GM18861 (cell line): Measurements from ENCODE around the gene CCDC102B.
"Not testable (repeated sequence)": the region's sequence is repeated elsewhere in the genome, so short reads cannot be mapped to it uniquely, and the experiment has no call there.

ENCODE experiments used
- ATAC-seq: cut with Tn5 transposase; IDR thresholded peaks from one replicate; pipeline ENCODE4 v1.9.1; 2021; ENCODE audit not compliant: unreplicated experiment

CCDC102B gene

DNA sequence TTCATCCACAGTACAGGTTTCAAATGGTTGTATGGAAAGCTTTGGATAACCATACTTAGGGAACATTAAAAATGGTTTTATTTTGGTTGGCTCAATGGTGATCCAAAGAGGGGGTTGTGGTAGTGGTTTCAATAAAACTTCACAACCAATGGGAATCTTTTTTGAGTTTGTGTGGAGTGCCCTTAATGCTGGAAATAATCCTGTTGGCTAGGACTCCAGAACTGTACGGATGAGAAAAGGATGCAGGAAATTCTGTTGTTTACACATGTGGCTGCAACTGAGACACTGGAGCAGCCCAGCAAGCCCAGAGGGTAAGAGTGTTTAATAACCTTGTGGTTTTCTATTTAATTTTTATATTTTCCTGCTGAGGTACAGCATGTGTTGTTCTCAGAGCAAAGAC, at the start of gene CCDC102B:
Gene CCDC102B (plus strand): TSS at position 210 of the 400 bp plus-strand sequence. CDS start 38,684 bp downstream, outside the sequence.
- ATAC-seq, result no peak

- ATAC-seq, result no peak
Measured at GRCh38 chr18:68757126-68757525, 40.8 kb upstream of the CCDC102B start.

- no peak for ATAC-seq
Measured at GRCh38 chr18:68759308-68759707, 38.6 kb upstream of the CCDC102B start.

DNA sequence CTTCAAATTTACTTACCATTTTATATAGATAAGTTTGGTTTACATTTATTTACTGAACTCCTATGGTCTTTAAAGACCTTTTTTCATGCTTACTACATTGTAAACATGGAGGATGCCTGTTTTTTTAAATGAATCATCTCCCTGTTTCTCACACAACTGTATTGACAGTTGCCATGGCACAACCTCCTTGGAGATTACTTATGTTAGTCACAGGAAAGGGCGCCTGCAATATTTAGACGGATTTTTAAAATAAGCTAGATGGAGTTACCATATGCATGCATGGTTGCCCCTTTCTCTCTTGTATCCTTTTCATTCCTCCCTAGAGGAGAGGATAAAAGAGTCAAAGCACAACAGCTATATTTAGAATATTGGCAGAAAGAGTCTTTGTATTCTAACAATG, 34.8 kb upstream of the CCDC102B start:
- ATAC-seq, result no peak

- ATAC-seq, result no peak
Measured at GRCh38 chr18:68764016-68764415, 33.9 kb upstream of the CCDC102B start.

DNA sequence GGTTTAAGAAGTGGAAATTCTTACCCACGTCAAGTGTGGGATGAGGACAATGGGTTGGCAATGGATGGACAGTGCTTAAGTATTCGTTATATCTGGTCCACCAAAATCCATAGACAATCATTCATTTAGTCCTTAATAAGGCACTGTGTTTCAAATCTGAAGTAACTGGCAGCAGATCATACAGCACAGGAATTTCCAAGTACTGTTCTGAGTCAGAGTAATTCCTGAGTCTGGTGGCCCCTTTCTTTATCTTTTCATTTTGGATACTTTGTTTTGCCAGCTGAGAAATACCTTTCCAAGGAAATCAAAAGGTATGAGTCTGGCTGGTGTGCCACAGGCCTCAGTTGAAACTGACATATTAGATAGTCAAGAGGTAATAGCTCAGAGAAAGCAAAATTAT, 31.4 kb upstream of the CCDC102B start:
- ATAC-seq, result no peak

DNA sequence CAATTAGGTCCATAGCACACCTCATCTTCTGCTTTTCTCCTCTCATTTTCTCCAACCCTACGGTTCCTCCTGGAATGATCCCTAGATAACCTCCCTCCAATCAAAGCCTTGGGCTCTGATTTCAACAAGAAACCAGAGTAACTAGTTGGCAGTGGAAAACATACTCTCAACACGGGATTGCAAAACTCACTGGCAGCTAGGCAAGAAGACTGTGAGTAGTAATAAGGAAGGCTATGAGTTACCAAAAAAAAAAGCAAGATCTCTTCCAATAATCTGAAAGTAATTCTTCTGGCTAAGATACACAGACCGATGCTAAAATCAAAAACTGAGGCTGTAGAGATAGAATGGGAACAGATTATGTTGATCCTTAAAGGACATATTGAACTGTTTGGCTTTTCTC, 28.4 kb upstream of the CCDC102B start:
- ATAC-seq, result no peak

DNA sequence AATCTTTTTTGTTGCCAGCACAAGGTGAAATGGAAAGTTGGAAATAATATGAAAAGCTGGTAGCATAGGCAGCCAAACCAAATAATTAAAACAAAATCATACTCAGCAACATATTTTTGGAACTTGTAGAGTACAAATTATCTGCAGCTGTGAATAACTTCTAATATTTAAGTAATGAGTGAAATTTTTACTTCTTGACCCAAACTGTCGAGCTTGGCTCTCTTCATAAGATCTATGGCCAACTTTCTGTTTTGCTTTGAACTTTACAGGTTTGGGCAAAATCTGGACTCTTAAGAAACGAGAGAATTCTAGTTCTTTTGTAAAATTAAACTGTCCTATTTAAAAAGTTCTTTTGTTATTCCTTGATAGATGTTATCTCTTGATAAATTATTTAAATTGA, 25.6 kb upstream of the CCDC102B start:
- ATAC-seq, result no peak

DNA sequence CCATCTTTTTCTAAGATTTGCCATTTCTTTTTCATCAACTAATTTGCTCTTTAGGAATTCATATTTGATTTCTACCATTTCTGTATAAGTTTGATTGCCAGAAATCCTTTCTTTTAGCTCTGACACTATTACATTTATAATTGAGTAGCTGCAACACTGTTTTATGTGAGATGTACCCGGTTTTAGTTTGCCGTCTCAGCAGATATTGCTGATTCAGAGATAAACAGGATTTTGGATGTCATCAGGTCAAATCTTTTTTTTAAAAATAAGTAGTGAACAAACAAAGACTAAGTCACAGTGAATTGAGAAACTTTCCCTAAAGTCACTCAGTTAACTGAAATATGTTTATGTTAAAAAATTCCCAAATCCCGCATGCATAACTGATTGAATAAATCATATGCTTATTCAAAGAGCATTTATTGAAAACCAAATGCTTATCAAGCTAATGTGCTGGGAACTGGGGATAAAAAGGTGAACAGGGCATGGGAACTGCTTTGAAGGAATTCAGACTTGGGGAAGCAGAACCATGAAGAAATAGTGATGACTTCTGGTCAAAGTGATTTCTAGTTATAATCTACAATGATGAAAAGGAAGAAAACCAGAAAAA, 19.5 kb upstream of the CCDC102B start:
- no peak for ATAC-seq

GRCh38 chr18:68779169-68779568, 18.7 kb upstream of the CCDC102B start:
- ATAC-seq, result no peak

DNA sequence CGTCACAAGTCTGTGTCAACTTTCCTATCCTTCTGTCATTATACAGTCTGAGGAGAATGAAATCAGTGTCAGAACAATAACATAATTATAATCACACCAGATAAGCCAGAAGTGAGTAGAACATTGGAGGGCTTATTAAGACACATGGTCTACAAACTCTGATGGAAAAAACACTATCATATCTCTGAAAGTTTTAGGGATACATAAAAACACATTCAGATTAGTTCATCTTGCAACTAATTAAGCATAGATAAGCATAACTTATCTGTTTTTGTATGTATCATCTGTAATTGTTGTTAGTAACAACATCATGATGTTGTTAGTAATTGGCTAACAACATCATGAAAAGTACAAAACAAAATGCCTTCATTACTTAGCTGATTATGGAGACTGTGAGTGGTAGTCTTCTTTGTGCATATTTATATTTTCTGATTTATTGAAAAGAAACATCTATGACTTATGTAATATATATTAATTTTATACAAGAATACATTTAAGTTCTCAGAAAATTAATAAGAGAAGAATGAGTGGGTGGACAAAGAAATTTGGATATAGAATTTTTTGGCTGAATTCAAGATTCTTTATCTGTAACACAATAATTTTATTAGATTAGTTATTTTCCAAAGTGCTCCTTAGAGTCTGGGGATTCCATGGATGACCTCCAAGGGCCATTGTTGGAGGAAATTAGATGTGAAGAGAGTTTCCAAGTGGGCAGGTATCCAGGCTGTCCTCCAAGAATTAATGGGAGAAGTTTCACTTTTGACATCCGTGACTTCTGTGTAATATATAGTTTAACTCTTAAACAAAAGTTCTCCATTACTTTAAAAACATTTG, 16.9 kb upstream of the CCDC102B start:
- ATAC-seq, result no peak

DNA sequence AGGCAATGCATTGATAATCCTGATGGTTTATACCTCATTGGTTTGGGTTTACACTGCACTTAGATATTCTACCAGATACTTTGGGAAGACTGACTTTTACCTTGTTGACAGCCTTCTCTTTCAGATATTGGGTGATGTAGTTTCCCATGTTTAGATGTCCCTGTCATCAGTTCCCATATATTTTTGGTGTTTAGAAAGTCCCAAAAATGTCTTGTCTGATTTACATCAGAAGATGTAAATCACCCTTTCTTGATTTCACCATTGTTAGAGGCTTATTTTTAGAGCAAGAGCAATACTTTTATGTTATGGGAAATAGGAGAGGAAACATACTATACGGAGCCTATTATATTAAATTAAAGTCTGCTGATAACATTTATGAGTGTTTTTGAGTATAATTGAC, 14.4 kb upstream of the CCDC102B start:
- no peak for ATAC-seq

DNA sequence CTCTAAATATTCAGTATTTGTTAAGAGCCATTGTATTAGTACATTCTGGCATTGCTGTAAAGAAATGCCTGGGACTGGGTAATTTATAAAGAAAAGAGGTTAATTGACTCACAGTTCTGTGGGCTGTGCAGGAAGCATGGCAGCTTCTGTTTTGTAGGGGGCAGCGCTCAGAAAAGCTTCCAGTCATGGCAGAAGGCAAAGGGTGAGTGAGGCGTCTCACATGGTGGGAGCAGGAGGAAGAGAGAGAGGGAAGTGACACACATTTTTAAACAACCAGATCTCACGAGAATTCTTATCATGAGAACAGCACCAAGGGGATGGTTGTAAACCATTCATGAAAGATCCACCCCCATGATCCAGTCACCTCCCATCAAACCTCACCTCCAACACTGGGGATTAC, 13.8 kb upstream of the CCDC102B start:
- no peak for ATAC-seq

- ATAC-seq, result not testable (repeated sequence)
Measured at GRCh38 chr18:68790290-68790689, 7.6 kb upstream of the CCDC102B start.

DNA sequence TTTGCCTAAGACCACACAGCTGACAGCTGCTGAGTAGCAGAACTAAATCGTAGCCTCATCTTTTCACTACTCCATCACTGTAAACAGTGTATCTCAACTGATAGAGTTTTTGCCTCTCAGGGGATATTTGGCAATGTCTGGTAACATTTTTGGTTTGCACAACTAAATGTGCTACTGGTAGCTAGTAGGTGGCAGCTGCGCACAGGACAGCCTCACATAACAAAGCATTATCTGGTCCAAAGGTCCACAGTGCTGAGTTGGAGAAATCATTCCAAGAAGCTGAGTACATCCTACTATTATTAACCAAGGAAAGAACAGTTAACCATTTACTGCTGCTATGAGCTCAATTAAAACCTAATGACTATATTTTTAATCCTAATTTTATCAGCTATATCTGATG, 6.1 kb upstream of the CCDC102B start:
- ATAC-seq, result no peak

DNA sequence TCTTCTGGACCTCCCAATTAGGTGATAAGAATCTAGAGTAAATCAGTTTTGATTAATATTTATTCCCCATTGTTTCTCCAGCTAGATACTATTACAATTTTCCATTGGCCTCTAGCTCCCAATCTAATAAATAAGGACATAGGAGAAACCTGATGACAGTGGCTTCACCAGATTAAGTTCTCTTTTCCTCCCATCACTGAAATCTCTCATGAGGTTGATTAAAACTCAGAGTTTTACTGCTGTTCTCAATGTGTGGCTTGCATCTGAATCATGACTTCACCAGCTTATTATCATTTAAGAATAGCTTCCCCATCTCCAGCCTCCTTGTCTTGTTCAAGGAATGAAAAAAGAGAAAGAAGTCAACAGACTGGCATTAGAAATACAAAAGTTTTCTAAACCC, 3.9 kb upstream of the CCDC102B start:
- ATAC-seq, result no peak

DNA sequence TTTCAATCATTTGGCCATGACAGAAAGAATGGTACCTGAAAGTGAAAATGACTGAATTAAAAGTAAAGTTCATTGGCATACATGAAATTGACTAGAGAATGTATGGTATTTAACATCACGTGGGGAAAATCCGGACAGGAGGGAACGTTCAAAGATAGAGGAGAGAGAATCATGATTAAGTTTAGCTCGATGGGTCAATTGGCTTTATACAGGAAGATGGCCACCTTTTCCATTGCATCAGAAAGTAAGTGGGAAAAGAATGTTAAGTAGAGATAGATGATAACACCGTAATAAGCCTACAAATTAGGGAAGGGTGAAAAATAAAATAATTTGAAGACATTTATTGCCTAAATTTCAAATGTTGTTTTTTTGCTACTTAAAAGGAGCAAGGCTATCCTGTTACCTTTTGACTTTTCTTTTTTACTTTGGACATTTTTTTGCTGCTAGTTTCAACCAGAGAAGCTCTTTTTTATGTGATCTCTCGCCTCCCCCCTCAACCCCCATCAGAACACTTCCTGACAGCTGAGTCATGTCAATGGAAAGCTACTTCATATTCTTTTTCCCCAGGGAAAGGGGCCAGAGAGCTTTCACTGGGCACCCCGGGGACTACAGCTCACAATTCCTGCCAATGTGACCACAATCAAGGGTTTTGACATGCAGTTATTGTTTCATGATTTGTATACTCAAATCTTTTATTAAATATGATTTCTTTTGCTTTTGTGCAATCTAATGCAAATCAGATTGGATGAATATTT, 767 bp upstream of the CCDC102B start:
- no peak for ATAC-seq

DNA sequence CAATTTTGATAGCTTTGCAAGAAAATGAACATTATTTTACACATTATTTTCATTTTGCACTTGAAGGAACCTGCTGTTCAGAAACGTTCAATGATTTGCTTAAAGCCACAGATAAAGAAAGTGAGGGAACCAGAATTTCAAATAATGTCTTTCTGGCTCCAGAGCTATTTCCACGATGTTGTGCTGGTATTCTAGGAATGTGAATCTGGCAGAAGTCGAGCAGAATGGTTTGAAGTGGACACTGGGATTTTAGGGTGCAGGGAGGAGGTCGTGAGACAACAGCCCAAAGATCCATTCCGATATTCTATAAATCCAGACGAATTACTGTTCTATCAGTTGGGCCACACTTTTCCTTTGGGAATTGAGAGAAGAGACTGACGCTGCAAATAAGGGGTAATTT, 2.2 kb downstream of the CCDC102B start:
- no peak for ATAC-seq

DNA sequence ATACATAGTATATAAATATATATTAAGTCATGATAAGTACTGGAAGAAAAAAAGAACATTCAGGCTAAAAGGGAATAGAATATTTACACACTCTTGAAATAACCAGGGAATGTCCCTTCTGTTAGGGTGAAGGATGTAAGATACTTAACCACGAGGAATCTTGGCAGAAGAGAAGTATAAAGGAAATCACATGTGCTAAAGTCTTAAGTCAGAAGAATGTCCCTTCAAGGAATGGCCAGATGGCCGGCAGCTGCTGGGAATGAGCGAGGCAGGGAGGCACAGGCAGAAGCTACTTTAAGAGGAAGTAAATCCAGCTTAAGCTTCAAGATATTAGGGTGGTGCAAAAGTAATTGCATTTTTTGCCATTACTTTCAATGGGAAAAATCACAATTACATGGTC, 5.5 kb downstream of the CCDC102B start:
- ATAC-seq, result no peak

- no peak for ATAC-seq
Measured at GRCh38 chr18:68817584-68817983, 19.7 kb downstream of the CCDC102B start.

GRCh38 chr18:68818584-68818983, 20.7 kb downstream of the CCDC102B start:
- no peak for ATAC-seq

GRCh38 chr18:68822926-68823325, 25.0 kb downstream of the CCDC102B start:
- ATAC-seq, result no peak
